Measurements from ENCODE around the gene NOS3.

The NOS3 gene

GRCh38 chr7:151012031-151012692 lies 21.3 kb downstream of the NOS3 start:
- no peak for TF ChIP-seq ZNF274 (IDR thresholded peaks at IDR 0.05; ENCODE audit: low read depth, low read length)
- no peak overlapping the region for H3K4me3 ChIP-seq (ENCODE audit: low read length)

- H3K4me3 ChIP-seq (ENCODE audit: low read length) = no peak overlapping the region
Observed at GRCh38 chr7:151012911-151013347, 22.1 kb downstream of the NOS3 start.

GRCh38 chr7:151013356-151013732 lies 22.5 kb downstream of the NOS3 start:
- no peak overlapping the region; the same call in 1 of the 2 replicates for H3K4me3 ChIP-seq (ENCODE audit: low read length)
- no peak for TF ChIP-seq ZNF274 (IDR thresholded peaks at IDR 0.05; ENCODE audit: low read depth, low read length)

More at GRCh38 chr7:151012911-151013347, 22.1 kb downstream of the NOS3 start:
- TF ChIP-seq ZNF274 (IDR thresholded peaks at IDR 0.05; ENCODE audit: low read depth, low read length) = no peak

DNA sequence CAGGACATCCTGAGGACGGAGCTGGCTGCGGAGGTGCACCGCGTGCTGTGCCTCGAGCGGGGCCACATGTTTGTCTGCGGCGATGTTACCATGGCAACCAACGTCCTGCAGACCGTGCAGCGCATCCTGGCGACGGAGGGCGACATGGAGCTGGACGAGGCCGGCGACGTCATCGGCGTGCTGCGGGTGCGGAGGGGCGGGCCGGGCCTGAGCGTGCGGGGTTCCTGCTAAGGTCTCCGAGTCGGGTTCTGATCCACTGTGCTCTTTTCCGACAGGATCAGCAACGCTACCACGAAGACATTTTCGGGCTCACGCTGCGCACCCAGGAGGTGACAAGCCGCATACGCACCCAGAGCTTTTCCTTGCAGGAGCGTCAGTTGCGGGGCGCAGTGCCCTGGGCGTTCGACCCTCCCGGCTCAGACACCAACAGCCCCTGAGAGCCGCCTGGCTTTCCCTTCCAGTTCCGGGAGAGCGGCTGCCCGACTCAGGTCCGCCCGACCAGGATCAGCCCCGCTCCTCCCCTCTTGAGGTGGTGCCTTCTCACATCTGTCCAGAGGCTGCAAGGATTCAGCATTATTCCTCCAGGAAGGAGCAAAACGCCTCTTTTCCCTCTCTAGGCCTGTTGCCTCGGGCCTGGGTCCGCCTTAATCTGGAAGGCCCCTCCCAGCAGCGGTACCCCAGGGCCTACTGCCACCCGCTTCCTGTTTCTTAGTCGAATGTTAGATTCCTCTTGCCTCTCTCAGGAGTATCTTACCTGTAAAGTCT lies 23.1 kb downstream of the NOS3 start:
- TF ChIP-seq ZNF274 (IDR thresholded peaks at IDR 0.05; ENCODE audit: low read depth, low read length) = no peak
- peak overlapping the region; percentile 55; the same call in 1 of the 2 replicates for H3K4me3 ChIP-seq (ENCODE audit: low read length)

DNA sequence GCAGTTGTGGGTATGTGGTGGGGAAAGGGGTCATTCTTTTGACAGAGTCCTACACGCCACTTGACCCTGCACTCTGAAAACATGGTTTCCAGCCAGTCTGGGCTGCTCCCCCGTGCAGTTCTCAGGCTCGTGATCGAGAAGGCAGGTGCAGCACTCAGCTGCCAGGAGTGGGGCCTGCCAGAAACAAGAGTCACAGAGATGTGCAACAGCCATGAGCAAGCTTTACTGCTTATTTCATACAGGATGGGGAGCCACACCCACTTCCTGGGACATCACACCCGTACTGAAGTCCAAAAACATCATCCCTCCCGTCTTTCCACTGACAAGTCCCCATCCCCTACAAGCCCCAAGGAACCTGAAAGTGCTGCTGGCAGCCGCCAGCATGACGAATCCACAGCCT lies 24.1 kb downstream of the NOS3 start:
- H3K4me3 ChIP-seq (ENCODE audit: low read length) = no peak overlapping the region
- no peak for TF ChIP-seq ZNF274 (IDR thresholded peaks at IDR 0.05; ENCODE audit: low read depth, low read length)

GRCh38 chr7:151015967-151016366 lies 25.1 kb downstream of the NOS3 start:
- no peak for TF ChIP-seq ZNF274 (IDR thresholded peaks at IDR 0.05; ENCODE audit: low read depth, low read length)
- H3K4me3 ChIP-seq (ENCODE audit: low read length) = no peak overlapping the region

DNA sequence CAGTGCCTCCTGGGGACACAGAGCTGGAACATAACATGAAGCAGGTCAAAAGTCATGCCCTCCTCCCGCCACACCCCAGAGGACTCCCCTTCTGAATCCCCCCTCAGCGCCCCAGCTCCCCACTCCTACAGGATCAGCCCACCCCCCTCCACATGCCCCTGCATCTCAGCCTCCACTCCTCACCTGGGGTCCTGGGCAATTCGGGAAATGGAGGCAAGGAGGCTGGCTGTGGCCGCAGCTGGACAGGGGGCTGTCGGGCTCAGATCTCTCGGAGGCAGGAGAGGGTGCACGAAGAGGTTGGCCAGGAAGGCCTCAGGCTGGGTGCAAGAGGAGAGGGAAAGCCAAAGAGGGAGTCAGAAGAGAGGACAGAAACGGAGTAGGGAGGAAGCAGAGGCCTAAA lies 25.7 kb downstream of the NOS3 start:
- H3K4me3 ChIP-seq (ENCODE audit: low read length) = no peak overlapping the region
- no peak for TF ChIP-seq ZNF274 (IDR thresholded peaks at IDR 0.05; ENCODE audit: low read depth, low read length)

- no peak overlapping the region for H3K4me3 ChIP-seq (ENCODE audit: low read length)
Observed at GRCh38 chr7:151016942-151017341, 26.1 kb downstream of the NOS3 start.

GRCh38 chr7:151017370-151017952 lies 26.6 kb downstream of the NOS3 start:
- no peak for TF ChIP-seq ZNF274 (IDR thresholded peaks at IDR 0.05; ENCODE audit: low read depth, low read length)
- no peak overlapping the region for H3K4me3 ChIP-seq (ENCODE audit: low read length)

More at GRCh38 chr7:151016942-151017341, 26.1 kb downstream of the NOS3 start:
- no peak for TF ChIP-seq ZNF274 (IDR thresholded peaks at IDR 0.05; ENCODE audit: low read depth, low read length)

DNA sequence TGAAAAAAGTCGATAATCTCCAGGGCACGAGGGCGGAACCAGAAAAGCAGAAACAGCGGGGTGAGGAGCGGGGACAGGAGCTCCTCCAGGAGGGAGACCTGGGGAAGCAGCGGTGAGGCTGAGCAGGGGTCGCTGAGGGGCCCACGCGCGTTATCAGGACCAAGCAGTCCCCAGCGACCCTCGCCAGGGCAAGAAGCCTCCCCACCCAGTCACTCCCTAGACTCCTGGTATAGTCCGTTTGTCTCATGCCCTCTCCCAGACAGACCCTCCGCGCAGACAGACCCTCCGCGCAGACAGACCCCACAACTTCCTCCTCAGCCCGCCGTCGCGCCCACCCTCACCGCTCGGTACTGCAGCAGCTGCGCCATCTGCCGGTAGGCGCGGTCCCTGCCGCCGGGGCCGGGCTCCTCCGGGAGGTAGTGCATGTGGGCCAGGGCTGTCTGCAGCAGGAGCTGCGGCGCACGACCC lies 27.2 kb downstream of the NOS3 start:
- no peak overlapping the region for H3K4me3 ChIP-seq (ENCODE audit: low read length)
- no peak for TF ChIP-seq ZNF274 (IDR thresholded peaks at IDR 0.05; ENCODE audit: low read depth, low read length)

- no peak for TF ChIP-seq ZNF274 (IDR thresholded peaks at IDR 0.05; ENCODE audit: low read depth, low read length)
- H3K4me3 ChIP-seq (ENCODE audit: low read length) = no peak overlapping the region; the same call in 1 of the 2 replicates
Observed at GRCh38 chr7:151018421-151019129, 27.8 kb downstream of the NOS3 start.

GRCh38 chr7:151019130-151019447 lies 28.3 kb downstream of the NOS3 start:
- TF ChIP-seq ZNF274 (IDR thresholded peaks at IDR 0.05; ENCODE audit: low read depth, low read length) = no peak
- no peak overlapping the region for H3K4me3 ChIP-seq (ENCODE audit: low read length)

DNA sequence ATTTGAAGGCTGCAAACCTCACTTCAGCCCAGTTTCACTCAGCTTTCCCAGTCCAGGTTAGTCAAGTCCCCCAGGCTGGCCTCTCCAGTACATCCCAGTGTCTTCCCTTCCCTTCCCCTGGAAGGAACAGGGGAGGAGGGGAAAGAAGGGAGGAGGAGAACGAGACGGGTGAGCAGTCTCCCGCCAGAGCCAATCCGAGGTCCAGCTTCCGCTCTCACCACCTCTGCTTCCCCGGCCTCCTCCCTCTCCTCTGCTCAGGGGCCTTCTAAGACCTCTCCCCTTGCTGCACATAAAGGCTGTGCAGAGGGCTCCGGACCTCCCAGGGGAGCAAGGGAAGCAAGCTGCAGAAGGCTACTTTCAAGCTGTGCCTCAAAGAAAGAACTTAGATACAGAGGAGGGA lies 29.4 kb downstream of the NOS3 start:
- H3K4me3 ChIP-seq (ENCODE audit: low read length) = no peak overlapping the region
- no peak for TF ChIP-seq ZNF274 (IDR thresholded peaks at IDR 0.05; ENCODE audit: low read depth, low read length)

GRCh38 chr7:151023232-151023631 lies 32.4 kb downstream of the NOS3 start:
- TF ChIP-seq ZNF274 (IDR thresholded peaks at IDR 0.05; ENCODE audit: low read depth, low read length) = no peak
- H3K4me3 ChIP-seq (ENCODE audit: low read length) = no peak overlapping the region

Measured in GM08714 (cell line).